H1 (cell line): Measurements from ENCODE around the gene VAMP2. TPM values are rescaled to one million over a fixed set of nuclear protein-coding genes. Genes with fewer than 3 reads are reported as not detected.

Source experiments
- CTCF ChIA-PET: fragments of 300-600 bp; sonication (Branson Sonifier 250); formaldehyde crosslinking; loops from one replicate; lab custom pipeline; 2021; ENCODE audit not compliant: partially characterized antibody; lab: Charles Lee
- POLR2A ChIA-PET: fragments of 300-600 bp; sonication (Branson Sonifier 250); formaldehyde crosslinking; loops from one replicate; lab custom pipeline; 2021; ENCODE audit warnings: inconsistent platforms; ENCODE audit not compliant: partially characterized antibody; lab: Charles Lee
- DNase-seq, 2 experiments: peaks; one replicate each; pipeline versions ENCODE4 v3.0.0 to v3.0.0-alpha.2; 2010 to 2022; ENCODE audit warnings: low spot score in 2 of 2, low read depth in 1 of 2, mixed read lengths in 1 of 2
- FAIRE-seq: peaks from 2 replicates; lab custom pipeline; 2011; peaks lifted over from hg19 to GRCh38; lab: Jason Lieb, UNC
- H2AFZ ChIP-seq: 2 replicates; pipeline ENCODE4 v1.8.1; 2012; ENCODE audit warnings: low read length, inconsistent platforms
- H2AK5ac ChIP-seq: 2 replicates; pipeline ENCODE4 v1.6.1; 2013; ENCODE audit warnings: low read depth, low read length
- H2BK120ac ChIP-seq: replicated peaks from 2 replicates; pipeline ENCODE3; 2013; ENCODE audit warnings: low read depth, low read length, inconsistent platforms
- H2BK12ac ChIP-seq: 2 replicates; pipeline ENCODE4 v1.6.1; 2013; ENCODE audit warnings: low read depth, low read length
- H2BK15ac ChIP-seq: 2 replicates; pipeline ENCODE4 v1.6.1; 2013; ENCODE audit warnings: low read length
- H2BK20ac ChIP-seq: 2 replicates; pipeline ENCODE4 v1.6.1; 2013; ENCODE audit warnings: low read length
- H2BK5ac ChIP-seq: 2 replicates; pipeline ENCODE4 v1.6.1; 2013; ENCODE audit warnings: low read depth, low read length
- H3K14ac ChIP-seq: 2 replicates; pipeline ENCODE4 v1.6.1; 2013; ENCODE audit warnings: inconsistent platforms; ENCODE audit not compliant: insufficient read length
- H3K18ac ChIP-seq: 2 replicates; pipeline ENCODE4 v1.6.1; 2013; ENCODE audit warnings: low read length; ENCODE audit errors: extremely low read depth
- H3K23ac ChIP-seq: 2 replicates; pipeline ENCODE4 v1.6.1; 2013; ENCODE audit warnings: inconsistent platforms; ENCODE audit not compliant: insufficient read length
- H3K23me2 ChIP-seq: 2 replicates; pipeline ENCODE4 v1.6.1; 2013; ENCODE audit warnings: low read depth, low read length
- H3K27ac ChIP-seq: 2 replicates; pipeline ENCODE4 v1.6.1; 2011; ENCODE audit warnings: low read depth, low read length, inconsistent platforms
- H3K27me3 ChIP-seq, 4 experiments: replicated peaks in 1 of 4; 1 replicate in 1 of 4; 2 replicates in 3 of 4; pipeline versions ENCODE4 v1.6.1 to v1.8.1; 2011 to 2013; ENCODE audit warnings: low read length in 3 of 4, mild to moderate bottlenecking in 3 of 4, inconsistent platforms in 2 of 4, mixed read lengths in 2 of 4, moderate library complexity in 1 of 4; ENCODE audit not compliant: control insufficient read depth in 3 of 4, insufficient read depth in 3 of 4; ENCODE audit errors: extremely low read depth in 1 of 4
- H3K36me3 ChIP-seq, 4 experiments: 2 replicates each; pipeline versions ENCODE4 v1.6.1 to v1.8.1; 2011 to 2013; ENCODE audit warnings: mild to moderate bottlenecking in 4 of 4, low read length in 3 of 4, moderate library complexity in 2 of 4, control low read depth in 1 of 4, inconsistent platforms in 1 of 4; ENCODE audit not compliant: insufficient read depth in 4 of 4, control insufficient read depth in 2 of 4
- H3K4ac ChIP-seq: replicated peaks from 2 replicates; pipeline ENCODE3; 2013; ENCODE audit warnings: low read length, low read depth, mixed read lengths, inconsistent platforms; ENCODE audit not compliant: insufficient read length
- H3K4me1 ChIP-seq, 4 experiments: replicated peaks in 1 of 4; 1 replicate in 1 of 4; 2 replicates in 3 of 4; pipeline versions ENCODE4 v1.6.1 to v1.8.1; 2011 to 2013; ENCODE audit warnings: low read length in 3 of 4, inconsistent platforms in 2 of 4, mixed read lengths in 1 of 4; ENCODE audit not compliant: insufficient read depth in 4 of 4, control insufficient read depth in 3 of 4
- H3K4me2 ChIP-seq, 2 experiments: 2 replicates each; pipeline versions ENCODE4 v1.6.1 to v1.8.1; 2011 to 2013; ENCODE audit warnings: low read depth in 2 of 2, low read length in 2 of 2, control low read depth in 1 of 2, inconsistent platforms in 1 of 2, mild to moderate bottlenecking in 1 of 2; ENCODE audit not compliant: insufficient read depth in 1 of 2
- H3K4me3 ChIP-seq, 4 experiments: fragments of 200-600, 300-600 bp in 1 of 4; sonication (generic), shearing (Covaris generic), sonication (Bioruptor Twin) in 1 of 4; 2 replicates each; pipeline versions ENCODE4 v1.5.1 to v1.8.1; 2011 to 2016; ENCODE audit warnings: low read length in 4 of 4, low read depth in 3 of 4, control low read depth in 2 of 4, inconsistent platforms in 2 of 4, mild to moderate bottlenecking in 2 of 4, mixed read lengths in 1 of 4, moderate library complexity in 1 of 4; ENCODE audit not compliant: insufficient read depth in 2 of 4; ENCODE audit errors: extremely low read depth in 1 of 4
- H3K56ac ChIP-seq: replicated peaks from 2 replicates; pipeline ENCODE3; 2013; ENCODE audit warnings: low read depth, mild to moderate bottlenecking, mixed read lengths, low read length, inconsistent platforms; ENCODE audit not compliant: insufficient read length
- H3K79me1 ChIP-seq: 2 replicates; pipeline ENCODE4 v1.6.1; 2013; ENCODE audit warnings: low read depth, low read length, control low read depth
- H3K79me2 ChIP-seq, 2 experiments: 2 replicates each; pipeline versions ENCODE4 v1.6.1 to v1.8.1; 2012 to 2013; ENCODE audit warnings: low read length in 2 of 2, mild to moderate bottlenecking in 2 of 2, inconsistent platforms in 1 of 2; ENCODE audit not compliant: insufficient read depth in 2 of 2, control insufficient read depth in 1 of 2
- H3K9ac ChIP-seq, 4 experiments: replicated peaks in 1 of 4; 1 replicate in 1 of 4; 2 replicates in 3 of 4; pipeline versions ENCODE4 v1.6.1 to v1.8.1; 2011 to 2013; ENCODE audit warnings: low read depth in 3 of 4, low read length in 3 of 4, control low read depth in 2 of 4, mild to moderate bottlenecking in 2 of 4, moderate library complexity in 2 of 4, inconsistent platforms in 1 of 4; ENCODE audit errors: extremely low read depth in 1 of 4
- H3K9me3 ChIP-seq, 2 experiments: 2 replicates each; pipeline versions ENCODE4 v1.6.1 to v1.8.1; 2012 to 2013; ENCODE audit warnings: mild to moderate bottlenecking in 2 of 2, moderate library complexity in 2 of 2, control low read depth in 1 of 2, inconsistent platforms in 1 of 2, low read depth in 1 of 2, low read length in 1 of 2, mixed read lengths in 1 of 2; ENCODE audit not compliant: insufficient read depth in 2 of 2
- H4K20me1 ChIP-seq, 2 experiments: replicated peaks in 1 of 2; 2 replicates each; pipeline versions ENCODE3 to v1.8.1; 2011 to 2013; ENCODE audit warnings: inconsistent platforms in 2 of 2, low read length in 2 of 2, mild to moderate bottlenecking in 1 of 2; ENCODE audit not compliant: insufficient read depth in 2 of 2, control insufficient read depth in 1 of 2
- H4K5ac ChIP-seq: 2 replicates; pipeline ENCODE4 v1.6.1; 2013; ENCODE audit warnings: low read length, low read depth, mixed read lengths, inconsistent platforms; ENCODE audit not compliant: insufficient read length
- H4K8ac ChIP-seq: 2 replicates; pipeline ENCODE4 v1.8.0; 2013; ENCODE audit warnings: mild to moderate bottlenecking, moderate library complexity, low read length, inconsistent platforms; ENCODE audit not compliant: insufficient read depth; ENCODE audit errors: extremely low read depth
- H4K91ac ChIP-seq: replicated peaks from 2 replicates; pipeline ENCODE3; 2013; ENCODE audit warnings: low read length, mixed read lengths, inconsistent platforms; ENCODE audit not compliant: insufficient read length
- CEBPB ChIP-seq: IDR thresholded peaks from 2 replicates; pipeline ENCODE4 v1.6.1; 2012; ENCODE audit warnings: low read depth, low read length
- FOSL1 ChIP-seq: IDR thresholded peaks from 2 replicates; pipeline ENCODE4 v1.6.1; 2011; ENCODE audit warnings: mild to moderate bottlenecking, low read depth, low read length, moderate library complexity; ENCODE audit not compliant: insufficient read depth
- SIRT6 ChIP-seq: IDR thresholded peaks from one replicate; pipeline ENCODE4 v1.7.1; 2012; ENCODE audit warnings: low read length, inconsistent platforms
- WGBS, 2 experiments: shearing (Covaris generic) in 1 of 2; methylation state at CpG; one replicate each; pipeline versions ENCODE4 v1.1.6 to v1.1.7; 2013 to 2015; ENCODE audit warnings: low lambda C conversion rate in 2 of 2, mixed read lengths in 2 of 2, inconsistent platforms in 1 of 2, low coverage in 1 of 2, missing lambda C conversion rate in 1 of 2; ENCODE audit not compliant: insufficient replicate concordance in 2 of 2, insufficient coverage in 1 of 2, insufficient read length in 1 of 2; ENCODE audit errors: extremely low coverage in 1 of 2, missing lambda C conversion rate in 1 of 2; 5-methylcytosine and 5-hydroxymethylcytosine counted together
- polyA plus RNA-seq, 7 experiments: library from polyadenylated mRNA; depleted of rRNA in 3 of 7; stranded (reverse) in 5 of 7; unstranded in 2 of 7; fragments of >200 nt in 5 of 7; fragments of 200-250 nt in 2 of 7; gene quantifications; 1 replicate in 5 of 7; 2 replicates in 1 of 7; 4 replicates in 1 of 7; pipeline versions ENCODE4 v1.2.1 to v1.2.3, GENCODE V29; 2011 to 2013; ENCODE audit warnings: missing spikeins in 2 of 7, mixed read lengths in 2 of 7
- total RNA-seq: library from RNA; stranded (reverse); fragmentation: NEBNext Ultra II Directional; extraction: Animal tissue kit (Norgen Biotek cat#: 25700); gene quantifications from 2 replicates; pipeline ENCODE4 v1.2.1, GENCODE V29; 2021
- TF ChIP-seq, protein P1 (sequence below): IDR thresholded peaks from 2 replicates; pipeline ENCODE4 v1.6.1; 2012; ENCODE audit warnings: inconsistent platforms

Gene VAMP2
- total and polyA plus RNA-seq, 2 of the 8 experiments (the other 6 are each of a cell fraction or from before 2014, with no cell fraction given) = 19.3 to 20.5 TPM

DNA sequence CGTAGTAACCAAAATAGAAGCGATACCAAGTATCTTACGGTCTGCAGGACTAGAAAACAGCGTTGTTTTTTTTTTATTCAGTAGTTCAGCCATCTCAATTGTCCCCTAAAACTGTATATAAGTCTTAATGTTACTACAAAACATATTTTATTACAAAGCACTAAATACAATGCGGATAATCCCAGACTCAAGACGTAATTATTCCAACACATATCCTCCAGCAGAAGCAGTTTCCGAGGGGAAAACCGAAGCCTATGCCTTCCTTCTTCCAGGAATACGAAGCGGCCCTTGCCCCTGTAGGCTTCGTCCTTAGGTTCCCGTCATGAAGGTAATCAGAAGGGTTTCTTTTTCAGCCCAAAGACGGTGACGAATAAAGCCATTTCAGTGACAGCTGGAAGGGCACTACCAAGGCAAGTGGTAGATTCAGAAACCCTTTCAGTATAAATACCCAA, 11.1 kb upstream of the VAMP2 start:
- H3K36me3 ChIP-seq = no peaks in the 10 kb centered on the region
- no peak overlapping the region for H4K91ac ChIP-seq
- peak overlapping the region; percentile 54; the same call in 1 of the 2 replicates for H3K18ac ChIP-seq
- no peak overlapping the region for H3K14ac ChIP-seq
- peak overlapping the region; percentile 38 to 68 (median 51) for H3K4me3 ChIP-seq
- no peak overlapping the region for H2AK5ac ChIP-seq
- CTCF ChIA-PET = interaction anchor here (0.9 to 1.1 kb wide), 3 partner anchors 16 to 40 kb away, joined by 3 read pairs; no protein-coding TSS in a partner anchor
- no peaks in the 10 kb centered on the region for H3K79me1 ChIP-seq
- H3K9me3 ChIP-seq = no peaks in the 10 kb centered on the region
- DNase-seq (no peak), FAIRE-seq (no peak)
- H4K5ac ChIP-seq = peak overlapping the region; percentile 27
- H2BK5ac ChIP-seq = no peak overlapping the region; the same call in 1 of the 2 replicates
- POLR2A ChIA-PET = interaction anchor here (1.0 to 9.3 kb wide), 47 partner anchors 8 to 860 kb away, joined by 3 to 289 read pairs (median 6); partner anchors contain the start of genes ATP1B2, AURKB, BORCS6 and CTC1
- H3K27me3 ChIP-seq = no peaks in the 10 kb centered on the region
- H2BK12ac ChIP-seq = no peak overlapping the region
- H4K20me1 ChIP-seq = no peaks in the 10 kb centered on the region
- H3K4me1 ChIP-seq = peaks cover 3 to 13% (median 8%) of the 10 kb centered on the region in 4 experiments
- no peak overlapping the region for H3K56ac ChIP-seq
- no peak overlapping the region for H2BK20ac ChIP-seq
- H2BK15ac ChIP-seq = no peak overlapping the region
- no peak overlapping the region for H3K4ac ChIP-seq
- peak overlapping the region in 2 of 4 experiments; percentile 23 to 94; a peak in 4 of 7 replicates for H3K9ac ChIP-seq
- H4K8ac ChIP-seq = no peak overlapping the region
- H3K27ac ChIP-seq = peak overlapping the region; percentile 99
- no peak overlapping the region for H2BK120ac ChIP-seq
- H3K4me2 ChIP-seq = peak overlapping the region; percentile 74 to 96
- WGBS, 2 experiments = 6% methylated on average over 14 of the region's 14 CpGs; no CpG with 5 or more reads in 1 of the 2 experiments
- H3K23me2 ChIP-seq = peaks cover 18% of the 10 kb centered on the region
- peak overlapping the region; percentile 47; the same call in 1 of the 2 replicates for H2AFZ ChIP-seq
- H3K23ac ChIP-seq = no peak overlapping the region
- no peaks in the 10 kb centered on the region for H3K79me2 ChIP-seq
- TF ChIP-seq SIRT6 = no peak
- TF ChIP-seq, protein P1, sequence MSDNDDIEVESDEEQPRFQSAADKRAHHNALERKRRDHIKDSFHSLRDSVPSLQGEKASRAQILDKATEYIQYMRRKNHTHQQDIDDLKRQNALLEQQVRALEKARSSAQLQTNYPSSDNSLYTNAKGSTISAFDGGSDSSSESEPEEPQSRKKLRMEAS = no peak
- no peak for TF ChIP-seq FOSL1
- TF ChIP-seq CEBPB = no peak
